H1 (cell line): ENCODE measurements around the gene DENND4B. TPM values are rescaled to one million over a fixed set of nuclear protein-coding genes. Genes with fewer than 3 reads are reported as not detected.

Source experiments
- CTCF ChIA-PET: fragments of 300-600 bp; sonication (Branson Sonifier 250); formaldehyde crosslinking; loops from one replicate; lab custom pipeline; 2021; ENCODE audit not compliant: partially characterized antibody; lab: Charles Lee
- POLR2A ChIA-PET: fragments of 300-600 bp; sonication (Branson Sonifier 250); formaldehyde crosslinking; loops from one replicate; lab custom pipeline; 2021; ENCODE audit warnings: inconsistent platforms; ENCODE audit not compliant: partially characterized antibody; lab: Charles Lee
- DNase-seq, 2 experiments: peaks; one replicate each; pipeline versions ENCODE4 v3.0.0 to v3.0.0-alpha.2; 2010 to 2022; ENCODE audit warnings: low spot score in 2 of 2, low read depth in 1 of 2, mixed read lengths in 1 of 2
- FAIRE-seq: peaks from 2 replicates; lab custom pipeline; 2011; peaks lifted over from hg19 to GRCh38; lab: Jason Lieb, UNC
- H2AFZ ChIP-seq: 2 replicates; pipeline ENCODE4 v1.8.1; 2012; ENCODE audit warnings: low read length, inconsistent platforms
- H2AK5ac ChIP-seq: 2 replicates; pipeline ENCODE4 v1.6.1; 2013; ENCODE audit warnings: low read depth, low read length
- H2BK120ac ChIP-seq: replicated peaks from 2 replicates; pipeline ENCODE3; 2013; ENCODE audit warnings: low read depth, low read length, inconsistent platforms
- H2BK12ac ChIP-seq: 2 replicates; pipeline ENCODE4 v1.6.1; 2013; ENCODE audit warnings: low read depth, low read length
- H2BK15ac ChIP-seq: 2 replicates; pipeline ENCODE4 v1.6.1; 2013; ENCODE audit warnings: low read length
- H2BK20ac ChIP-seq: 2 replicates; pipeline ENCODE4 v1.6.1; 2013; ENCODE audit warnings: low read length
- H2BK5ac ChIP-seq: 2 replicates; pipeline ENCODE4 v1.6.1; 2013; ENCODE audit warnings: low read depth, low read length
- H3K14ac ChIP-seq: 2 replicates; pipeline ENCODE4 v1.6.1; 2013; ENCODE audit warnings: inconsistent platforms; ENCODE audit not compliant: insufficient read length
- H3K18ac ChIP-seq: 2 replicates; pipeline ENCODE4 v1.6.1; 2013; ENCODE audit warnings: low read length; ENCODE audit errors: extremely low read depth
- H3K23ac ChIP-seq: 2 replicates; pipeline ENCODE4 v1.6.1; 2013; ENCODE audit warnings: inconsistent platforms; ENCODE audit not compliant: insufficient read length
- H3K23me2 ChIP-seq: 2 replicates; pipeline ENCODE4 v1.6.1; 2013; ENCODE audit warnings: low read depth, low read length
- H3K27ac ChIP-seq: 2 replicates; pipeline ENCODE4 v1.6.1; 2011; ENCODE audit warnings: low read depth, low read length, inconsistent platforms
- H3K27me3 ChIP-seq, 4 experiments: replicated peaks in 1 of 4; 1 replicate in 1 of 4; 2 replicates in 3 of 4; pipeline versions ENCODE4 v1.6.1 to v1.8.1; 2011 to 2013; ENCODE audit warnings: low read length in 3 of 4, mild to moderate bottlenecking in 3 of 4, inconsistent platforms in 2 of 4, mixed read lengths in 2 of 4, moderate library complexity in 1 of 4; ENCODE audit not compliant: control insufficient read depth in 3 of 4, insufficient read depth in 3 of 4; ENCODE audit errors: extremely low read depth in 1 of 4
- H3K36me3 ChIP-seq, 4 experiments: 2 replicates each; pipeline versions ENCODE4 v1.6.1 to v1.8.1; 2011 to 2013; ENCODE audit warnings: mild to moderate bottlenecking in 4 of 4, low read length in 3 of 4, moderate library complexity in 2 of 4, control low read depth in 1 of 4, inconsistent platforms in 1 of 4; ENCODE audit not compliant: insufficient read depth in 4 of 4, control insufficient read depth in 2 of 4
- H3K4ac ChIP-seq: replicated peaks from 2 replicates; pipeline ENCODE3; 2013; ENCODE audit warnings: low read length, low read depth, mixed read lengths, inconsistent platforms; ENCODE audit not compliant: insufficient read length
- H3K4me1 ChIP-seq, 4 experiments: replicated peaks in 1 of 4; 1 replicate in 1 of 4; 2 replicates in 3 of 4; pipeline versions ENCODE4 v1.6.1 to v1.8.1; 2011 to 2013; ENCODE audit warnings: low read length in 3 of 4, inconsistent platforms in 2 of 4, mixed read lengths in 1 of 4; ENCODE audit not compliant: insufficient read depth in 4 of 4, control insufficient read depth in 3 of 4
- H3K4me2 ChIP-seq, 2 experiments: 2 replicates each; pipeline versions ENCODE4 v1.6.1 to v1.8.1; 2011 to 2013; ENCODE audit warnings: low read depth in 2 of 2, low read length in 2 of 2, control low read depth in 1 of 2, inconsistent platforms in 1 of 2, mild to moderate bottlenecking in 1 of 2; ENCODE audit not compliant: insufficient read depth in 1 of 2
- H3K4me3 ChIP-seq, 4 experiments: fragments of 200-600, 300-600 bp in 1 of 4; sonication (generic), shearing (Covaris generic), sonication (Bioruptor Twin) in 1 of 4; 2 replicates each; pipeline versions ENCODE4 v1.5.1 to v1.8.1; 2011 to 2016; ENCODE audit warnings: low read length in 4 of 4, low read depth in 3 of 4, control low read depth in 2 of 4, inconsistent platforms in 2 of 4, mild to moderate bottlenecking in 2 of 4, mixed read lengths in 1 of 4, moderate library complexity in 1 of 4; ENCODE audit not compliant: insufficient read depth in 2 of 4; ENCODE audit errors: extremely low read depth in 1 of 4
- H3K56ac ChIP-seq: replicated peaks from 2 replicates; pipeline ENCODE3; 2013; ENCODE audit warnings: low read depth, mild to moderate bottlenecking, mixed read lengths, low read length, inconsistent platforms; ENCODE audit not compliant: insufficient read length
- H3K79me1 ChIP-seq: 2 replicates; pipeline ENCODE4 v1.6.1; 2013; ENCODE audit warnings: low read depth, low read length, control low read depth
- H3K79me2 ChIP-seq, 2 experiments: 2 replicates each; pipeline versions ENCODE4 v1.6.1 to v1.8.1; 2012 to 2013; ENCODE audit warnings: low read length in 2 of 2, mild to moderate bottlenecking in 2 of 2, inconsistent platforms in 1 of 2; ENCODE audit not compliant: insufficient read depth in 2 of 2, control insufficient read depth in 1 of 2
- H3K9ac ChIP-seq, 4 experiments: replicated peaks in 1 of 4; 1 replicate in 1 of 4; 2 replicates in 3 of 4; pipeline versions ENCODE4 v1.6.1 to v1.8.1; 2011 to 2013; ENCODE audit warnings: low read depth in 3 of 4, low read length in 3 of 4, control low read depth in 2 of 4, mild to moderate bottlenecking in 2 of 4, moderate library complexity in 2 of 4, inconsistent platforms in 1 of 4; ENCODE audit errors: extremely low read depth in 1 of 4
- H3K9me3 ChIP-seq, 2 experiments: 2 replicates each; pipeline versions ENCODE4 v1.6.1 to v1.8.1; 2012 to 2013; ENCODE audit warnings: mild to moderate bottlenecking in 2 of 2, moderate library complexity in 2 of 2, control low read depth in 1 of 2, inconsistent platforms in 1 of 2, low read depth in 1 of 2, low read length in 1 of 2, mixed read lengths in 1 of 2; ENCODE audit not compliant: insufficient read depth in 2 of 2
- H4K20me1 ChIP-seq, 2 experiments: replicated peaks in 1 of 2; 2 replicates each; pipeline versions ENCODE3 to v1.8.1; 2011 to 2013; ENCODE audit warnings: inconsistent platforms in 2 of 2, low read length in 2 of 2, mild to moderate bottlenecking in 1 of 2; ENCODE audit not compliant: insufficient read depth in 2 of 2, control insufficient read depth in 1 of 2
- H4K5ac ChIP-seq: 2 replicates; pipeline ENCODE4 v1.6.1; 2013; ENCODE audit warnings: low read length, low read depth, mixed read lengths, inconsistent platforms; ENCODE audit not compliant: insufficient read length
- H4K8ac ChIP-seq: 2 replicates; pipeline ENCODE4 v1.8.0; 2013; ENCODE audit warnings: mild to moderate bottlenecking, moderate library complexity, low read length, inconsistent platforms; ENCODE audit not compliant: insufficient read depth; ENCODE audit errors: extremely low read depth
- H4K91ac ChIP-seq: replicated peaks from 2 replicates; pipeline ENCODE3; 2013; ENCODE audit warnings: low read length, mixed read lengths, inconsistent platforms; ENCODE audit not compliant: insufficient read length
- ASH2L ChIP-seq: fragments of 200-600, 300-600 bp; sonication (generic); IDR thresholded peaks from one replicate; pipeline ENCODE4 v1.7.1; 2017; ENCODE audit warnings: low read length
- CREB1 ChIP-seq: IDR thresholded peaks from 2 replicates; pipeline ENCODE4 v1.6.1; 2012; ENCODE audit warnings: inconsistent platforms
- CTBP2 ChIP-seq: IDR thresholded peaks from 2 replicates; pipeline ENCODE4 v1.7.0; 2011; ENCODE audit warnings: borderline replicate concordance, mild to moderate bottlenecking, moderate library complexity, mixed read lengths, low read length; ENCODE audit not compliant: insufficient read depth, insufficient read length
- EP300 ChIP-seq, 2 experiments: IDR thresholded peaks; 1 replicate in 1 of 2; 2 replicates in 1 of 2; pipeline ENCODE4 v1.6.1; 2011 to 2012; ENCODE audit warnings: low read depth in 2 of 2, low read length in 2 of 2, mild to moderate bottlenecking in 2 of 2, borderline replicate concordance in 1 of 2, inconsistent platforms in 1 of 2, moderate library complexity in 1 of 2
- GABPA ChIP-seq: IDR thresholded peaks from 2 replicates; pipeline ENCODE4 v1.6.1; 2011; ENCODE audit warnings: mild to moderate bottlenecking, low read length, moderate library complexity, borderline replicate concordance; ENCODE audit not compliant: insufficient read depth
- HDAC2 ChIP-seq, 2 experiments: fragments of 300-600 bp in 1 of 2; sonication (generic) in 1 of 2; IDR thresholded peaks; 2 replicates each; pipeline ENCODE4 v1.6.1; 2011 to 2012; ENCODE audit warnings: low read depth in 2 of 2, low read length in 2 of 2, mild to moderate bottlenecking in 2 of 2, moderate library complexity in 2 of 2, borderline replicate concordance in 1 of 2, inconsistent platforms in 1 of 2
- RAD21 ChIP-seq, 2 experiments: IDR thresholded peaks in 1 of 2; conservative IDR thresholded peaks in 1 of 2; 2 replicates each; pipeline ENCODE4 v1.6.1; 2011; ENCODE audit warnings: low read depth in 2 of 2, low read length in 2 of 2, improper control_type of control experiment in 1 of 2, inconsistent platforms in 1 of 2, mild to moderate bottlenecking in 1 of 2, moderate library complexity in 1 of 2
- SIX5 ChIP-seq: IDR thresholded peaks from 2 replicates; pipeline ENCODE4 v1.6.1; 2011; ENCODE audit warnings: mild to moderate bottlenecking, low read depth, low read length
- SP2 ChIP-seq: IDR thresholded peaks from 2 replicates; pipeline ENCODE4 v1.6.1; 2012; ENCODE audit warnings: mild to moderate bottlenecking, low read length, inconsistent platforms
- WGBS, 2 experiments: shearing (Covaris generic) in 1 of 2; methylation state at CpG; one replicate each; pipeline versions ENCODE4 v1.1.6 to v1.1.7; 2013 to 2015; ENCODE audit warnings: low lambda C conversion rate in 2 of 2, mixed read lengths in 2 of 2, inconsistent platforms in 1 of 2, low coverage in 1 of 2, missing lambda C conversion rate in 1 of 2; ENCODE audit not compliant: insufficient replicate concordance in 2 of 2, insufficient coverage in 1 of 2, insufficient read length in 1 of 2; ENCODE audit errors: extremely low coverage in 1 of 2, missing lambda C conversion rate in 1 of 2; 5-methylcytosine and 5-hydroxymethylcytosine counted together
- polyA plus RNA-seq, 7 experiments: library from polyadenylated mRNA; depleted of rRNA in 3 of 7; stranded (reverse) in 5 of 7; unstranded in 2 of 7; fragments of >200 nt in 5 of 7; fragments of 200-250 nt in 2 of 7; gene quantifications; 1 replicate in 5 of 7; 2 replicates in 1 of 7; 4 replicates in 1 of 7; pipeline versions ENCODE4 v1.2.1 to v1.2.3, GENCODE V29; 2011 to 2013; ENCODE audit warnings: missing spikeins in 2 of 7, mixed read lengths in 2 of 7
- total RNA-seq: library from RNA; stranded (reverse); fragmentation: NEBNext Ultra II Directional; extraction: Animal tissue kit (Norgen Biotek cat#: 25700); gene quantifications from 2 replicates; pipeline ENCODE4 v1.2.1, GENCODE V29; 2021

Gene DENND4B
- total and polyA plus RNA-seq, 2 of the 8 experiments (the other 6 are each of a cell fraction or from before 2014, with no cell fraction given), result 45.6 to 61.1 TPM

DNA sequence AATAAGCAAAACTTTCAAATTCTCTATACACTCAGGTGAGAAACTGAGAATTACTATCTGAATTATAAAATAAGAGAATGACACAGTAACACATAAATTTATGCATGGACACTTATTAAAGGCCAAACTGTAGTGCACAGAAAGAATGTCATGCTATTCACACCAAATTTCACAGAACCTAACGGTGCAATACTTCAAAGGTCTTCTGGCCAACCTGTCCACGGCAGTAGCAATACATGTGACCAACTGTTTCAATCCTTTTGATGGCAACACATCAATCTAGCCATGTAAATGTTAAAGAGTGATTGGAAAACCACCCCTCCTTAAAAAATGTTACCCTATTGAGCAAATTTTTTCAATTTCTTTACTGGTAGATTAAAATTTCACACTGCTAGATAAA is 34.2 kb downstream of the DENND4B start:
- no peak overlapping the region for H4K91ac ChIP-seq
- no peak overlapping the region for H3K23ac ChIP-seq
- no peaks in the 10 kb centered on the region for H3K23me2 ChIP-seq
- FAIRE-seq (no peak), DNase-seq (no peak)
- H3K79me2 ChIP-seq, result peaks cover 18 to 93% of the 10 kb centered on the region in 2 experiments
- H2BK15ac ChIP-seq, result no peak overlapping the region
- H3K9me3 ChIP-seq, result no peaks in the 10 kb centered on the region
- WGBS, 2 experiments, result 94% methylated on average over 2 of the region's 2 CpGs; no CpG with 5 or more reads in 1 of the 2 experiments
- no peak overlapping the region for H2BK12ac ChIP-seq
- peaks cover 0 to 4% (median 0%) of the 10 kb centered on the region in 4 experiments; a peak in 1 of 8 replicates for H3K36me3 ChIP-seq
- H3K4me1 ChIP-seq, result no peaks in the 10 kb centered on the region
- H3K4me3 ChIP-seq, result no peak overlapping the region
- peaks cover 8 to 10% of the 10 kb centered on the region in 2 experiments for H4K20me1 ChIP-seq
- H3K27me3 ChIP-seq, result no peaks in the 10 kb centered on the region
- H3K27ac ChIP-seq, result no peak overlapping the region
- H3K18ac ChIP-seq, result no peak overlapping the region
- no peak overlapping the region for H3K14ac ChIP-seq
- ChIA-PET CTCF (no interaction called here), POLR2A (interaction anchor here (1.2 to 4.7 kb wide), 3 partner anchors 10 to 78 kb away, joined by 3 to 35 read pairs (median 9); partner anchors contain the start of genes GATAD2B and RPS27)
- H4K8ac ChIP-seq, result no peak overlapping the region
- no peak overlapping the region for H2BK20ac ChIP-seq
- no peak overlapping the region for H2AFZ ChIP-seq
- H4K5ac ChIP-seq, result no peak overlapping the region
- H3K79me1 ChIP-seq, result no peaks in the 10 kb centered on the region
- no peak overlapping the region for H2BK120ac ChIP-seq
- no peak overlapping the region for H2BK5ac ChIP-seq
- no peak overlapping the region for H3K56ac ChIP-seq
- H3K4ac ChIP-seq, result no peak overlapping the region
- H2AK5ac ChIP-seq, result no peak overlapping the region
- H3K9ac ChIP-seq, result no peak overlapping the region
- no peak overlapping the region for H3K4me2 ChIP-seq
- no peak for TF ChIP-seq CTBP2
- TF ChIP-seq RAD21 (IDR thresholded peaks at IDR 0.05 in 1 of 2, conservative IDR thresholded peaks at IDR 0.05 in 1 of 2; ENCODE audit: low read depth in 2 of 2, low read length in 2 of 2), result no peak
- TF ChIP-seq ASH2L, result no peak
- TF ChIP-seq GABPA, result no peak
- no peak for TF ChIP-seq SIX5
- no peak for TF ChIP-seq CREB1
- no peak for TF ChIP-seq EP300 (IDR thresholded peaks at IDR 0.05; ENCODE audit: borderline replicate concordance in 1 of 2, low read depth in 2 of 2, low read length in 2 of 2)
- no peak for TF ChIP-seq SP2
- TF ChIP-seq HDAC2 (IDR thresholded peaks at IDR 0.05; ENCODE audit: borderline replicate concordance in 1 of 2, low read depth in 2 of 2, low read length in 2 of 2), result no peak
